Measurements from ENCODE around the gene UTF1.

DNA sequence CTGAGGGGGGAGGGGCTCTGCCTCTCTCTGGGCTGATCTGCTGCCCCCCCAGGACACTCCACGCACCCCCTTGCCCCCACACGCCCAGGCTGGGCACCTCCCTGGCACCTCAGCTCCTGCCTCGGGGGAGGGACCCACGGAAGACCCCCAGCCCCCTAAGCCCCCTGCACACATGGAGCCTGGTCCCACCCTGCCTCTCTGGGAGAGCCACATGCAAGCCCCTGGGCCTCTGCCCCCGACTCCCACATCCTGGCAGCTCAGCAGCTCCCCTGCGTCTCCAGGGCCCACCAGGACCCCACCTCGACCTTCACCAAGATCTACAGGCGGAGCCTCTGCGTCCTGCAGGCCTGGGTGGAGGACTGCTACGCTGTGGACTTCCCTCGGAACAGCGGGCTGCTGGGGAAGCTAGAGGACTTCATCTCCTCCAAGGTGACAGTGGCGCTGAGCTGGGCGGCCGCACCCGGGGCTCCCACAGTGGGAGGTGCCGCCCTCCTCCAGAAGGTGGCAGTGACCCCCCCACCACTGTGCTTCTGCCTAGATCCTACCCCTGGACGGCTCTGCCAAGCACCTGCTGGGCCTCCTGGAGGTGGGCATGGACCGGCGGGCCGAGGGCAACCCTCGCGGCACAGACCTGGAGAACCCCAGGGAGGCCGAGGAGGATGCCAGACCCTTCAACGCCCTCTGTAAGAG lies 18.7 kb upstream of the UTF1 start:
- TF ChIP-seq, protein P1, sequence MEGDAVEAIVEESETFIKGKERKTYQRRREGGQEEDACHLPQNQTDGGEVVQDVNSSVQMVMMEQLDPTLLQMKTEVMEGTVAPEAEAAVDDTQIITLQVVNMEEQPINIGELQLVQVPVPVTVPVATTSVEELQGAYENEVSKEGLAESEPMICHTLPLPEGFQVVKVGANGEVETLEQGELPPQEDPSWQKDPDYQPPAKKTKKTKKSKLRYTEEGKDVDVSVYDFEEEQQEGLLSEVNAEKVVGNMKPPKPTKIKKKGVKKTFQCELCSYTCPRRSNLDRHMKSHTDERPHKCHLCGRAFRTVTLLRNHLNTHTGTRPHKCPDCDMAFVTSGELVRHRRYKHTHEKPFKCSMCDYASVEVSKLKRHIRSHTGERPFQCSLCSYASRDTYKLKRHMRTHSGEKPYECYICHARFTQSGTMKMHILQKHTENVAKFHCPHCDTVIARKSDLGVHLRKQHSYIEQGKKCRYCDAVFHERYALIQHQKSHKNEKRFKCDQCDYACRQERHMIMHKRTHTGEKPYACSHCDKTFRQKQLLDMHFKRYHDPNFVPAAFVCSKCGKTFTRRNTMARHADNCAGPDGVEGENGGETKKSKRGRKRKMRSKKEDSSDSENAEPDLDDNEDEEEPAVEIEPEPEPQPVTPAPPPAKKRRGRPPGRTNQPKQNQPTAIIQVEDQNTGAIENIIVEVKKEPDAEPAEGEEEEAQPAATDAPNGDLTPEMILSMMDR (IDR thresholded peaks at IDR 0.05): no peak
- TF ChIP-seq POLR2AphosphoS5 (IDR thresholded peaks at IDR 0.05): no peak
